ENCODE data around the gene MRRF.

DNA sequence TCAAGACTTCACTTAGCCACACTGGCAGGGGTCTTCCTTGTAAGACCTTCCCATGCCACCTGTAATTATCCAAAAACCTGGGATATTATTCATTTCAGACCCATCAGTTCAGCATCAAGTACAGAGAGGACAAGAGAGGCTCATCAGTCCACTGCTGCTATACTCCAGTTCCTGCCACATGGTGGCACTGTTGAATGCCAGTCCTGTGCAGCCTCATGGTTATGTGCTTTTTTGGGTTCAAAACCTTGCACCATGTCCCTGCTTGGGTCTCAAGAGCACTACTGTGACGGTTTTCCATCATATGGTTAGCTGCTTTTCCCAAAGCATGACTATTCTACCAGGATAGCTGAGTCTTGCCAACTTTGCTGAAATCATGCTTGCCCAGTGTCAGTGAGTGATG is 114.7 kb downstream of the MRRF start:
- TF ChIP-seq ZNF384 (IDR thresholded peaks at IDR 0.05) (no peak), FOXK2 (IDR thresholded peaks at IDR 0.05) (no peak), SP1 (IDR thresholded peaks at IDR 0.05) (no peak), FOXA1 (IDR thresholded peaks at IDR 0.05) (no peak), CTBP1 (IDR thresholded peaks at IDR 0.05; ENCODE audit: borderline replicate concordance) (no peak), L3MBTL2 (conservative IDR thresholded peaks at IDR 0.05) (no peak), NFRKB (IDR thresholded peaks at IDR 0.05) (no peak)
